ENCODE results near the gene UTS2R. TPM values are rescaled to one million over a fixed set of nuclear protein-coding genes. Genes with fewer than 3 reads are reported as not detected.

UTS2R gene
- total RNA-seq (2014; rRNA removed; shearing (Covaris generic)), result not detected in 2 replicates

DNA sequence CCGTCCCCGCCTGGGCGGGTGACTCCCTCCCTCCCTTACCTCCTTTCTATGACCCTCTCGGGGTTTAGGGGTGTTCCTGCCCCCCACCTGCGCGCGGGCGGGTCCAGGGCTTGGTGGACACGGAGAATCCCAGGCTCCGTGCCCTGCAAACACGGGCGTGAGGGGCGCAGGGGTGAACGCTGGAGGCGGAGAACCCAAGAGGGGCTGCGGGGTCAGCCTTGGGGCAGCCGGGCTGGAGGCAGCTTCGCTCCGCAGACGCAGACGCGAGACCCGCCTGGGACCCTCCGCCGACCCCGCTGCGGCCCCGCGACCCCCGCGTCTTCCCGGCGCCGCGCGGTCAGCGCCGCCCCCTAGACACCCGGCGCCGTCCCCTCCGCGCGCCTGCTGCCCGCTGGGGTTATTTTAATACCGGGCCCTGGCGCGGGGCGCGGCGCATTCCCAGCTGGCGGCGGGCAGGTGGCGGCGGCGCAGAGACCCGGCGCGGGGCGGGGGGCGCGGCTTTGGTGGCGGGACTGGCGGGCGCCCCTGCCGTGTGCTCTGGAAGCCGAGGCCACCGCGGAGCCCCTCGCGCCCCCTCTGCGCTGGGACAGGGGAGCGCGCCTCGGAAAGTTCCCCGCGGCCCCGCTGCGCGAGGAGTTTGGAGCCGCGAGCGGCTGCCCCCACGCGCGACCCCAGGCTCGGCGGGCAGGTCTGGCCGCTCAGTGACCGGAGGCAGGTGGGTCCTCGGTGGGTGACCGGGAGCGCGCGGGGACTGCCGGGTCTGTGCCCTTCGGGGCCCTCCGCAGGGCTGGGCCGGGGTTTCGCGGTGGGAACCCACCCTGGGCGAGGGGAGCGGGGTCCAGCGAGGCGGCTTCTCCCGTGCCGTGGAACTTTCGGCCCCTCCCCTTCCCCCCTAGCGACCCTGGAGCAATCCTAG, at the start of gene UTS2R:
Gene UTS2R (plus strand): TSS at position 433 of the 916 bp plus-strand sequence. CDS start 2,560 bp downstream, outside the sequence.

DNA sequence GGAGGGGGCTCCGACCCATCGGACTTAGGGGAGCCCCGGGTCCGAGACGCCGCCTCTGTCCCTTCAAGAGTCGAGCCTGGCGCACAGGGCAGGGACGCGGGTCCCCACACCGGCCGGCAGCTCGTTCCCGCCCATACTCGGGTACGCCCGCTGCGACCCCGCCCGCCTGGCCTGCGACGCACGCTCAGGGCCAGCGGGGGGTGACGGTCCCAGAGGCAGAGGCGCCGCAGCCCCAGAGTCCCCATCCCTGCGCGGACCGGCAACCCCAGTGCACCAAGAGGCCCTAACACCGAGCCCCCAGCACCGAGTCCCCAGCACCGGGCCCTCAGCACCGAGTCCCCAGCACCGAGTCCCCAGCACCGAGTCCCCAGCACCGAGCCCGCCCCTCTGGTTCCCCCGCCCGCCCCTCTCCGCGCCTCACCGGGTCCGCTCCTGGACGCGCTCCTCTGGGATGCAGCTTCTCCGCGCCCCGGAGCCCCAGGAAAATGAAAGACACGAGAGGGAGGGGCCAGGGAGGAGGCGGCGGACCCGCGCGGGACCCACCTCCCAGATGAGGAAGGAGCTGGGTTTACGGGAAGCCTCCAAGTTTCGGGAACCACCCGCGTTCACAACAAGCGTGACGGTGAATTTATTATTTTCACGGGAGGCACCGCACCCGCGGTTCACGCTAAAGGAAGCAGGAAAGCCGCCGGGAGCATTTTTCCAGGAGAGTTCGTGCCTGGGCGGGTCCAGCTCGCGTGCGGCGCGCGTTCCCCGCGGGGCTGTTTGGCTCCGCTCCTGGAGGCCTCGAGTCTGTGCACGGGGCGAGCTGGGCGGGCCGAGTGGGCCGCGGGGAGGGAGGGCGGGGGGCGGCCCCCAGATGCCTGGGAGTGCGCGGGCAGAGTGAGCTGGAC, 38.0 kb upstream of the UTS2R start, which contains the start of gene SECTM1:
Gene SECTM1 (minus strand): TSS at position 488 of the 893 bp plus-strand sequence. CDS start 6,526 bp downstream, outside the sequence.

DNA sequence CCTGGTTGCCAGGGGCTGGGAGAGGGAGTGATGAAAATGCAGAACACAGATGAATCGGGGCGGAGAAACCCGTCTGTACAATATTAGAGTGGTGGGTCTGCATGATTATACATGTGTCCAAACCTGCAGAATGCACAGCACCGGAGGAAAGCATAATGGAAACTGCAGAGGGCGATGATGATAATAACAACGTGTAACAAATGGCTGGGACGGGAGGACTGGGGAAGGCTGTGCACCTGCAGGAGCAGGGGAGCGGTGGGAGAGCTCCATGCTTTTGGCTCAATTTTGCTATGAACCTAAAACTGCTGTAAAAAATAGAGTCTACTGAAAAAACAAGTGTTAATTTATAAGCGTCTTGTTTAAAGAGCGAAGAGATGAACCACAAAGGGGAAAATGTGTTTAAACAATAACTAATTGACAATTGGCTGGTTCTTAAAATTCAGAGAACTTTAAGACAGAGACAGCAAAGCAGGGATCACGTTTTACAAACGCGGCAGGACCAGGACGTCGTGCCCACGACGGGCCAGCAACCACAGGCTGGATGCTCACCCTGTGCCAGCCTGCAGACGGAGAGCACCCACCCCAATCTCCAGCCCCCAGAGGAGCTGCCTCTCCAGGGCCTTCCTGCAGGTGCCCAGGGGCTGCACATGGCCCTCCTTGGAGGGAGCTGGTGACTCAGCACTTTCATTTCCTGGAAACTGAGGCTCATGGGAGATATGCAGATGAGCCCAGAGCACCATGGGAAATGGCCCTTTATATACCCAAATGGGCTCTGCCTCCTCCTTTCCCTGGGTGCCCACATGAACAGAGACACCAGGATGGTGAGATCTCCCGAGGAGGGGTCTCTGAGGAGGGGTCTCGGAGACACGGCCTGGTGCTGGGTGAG, 12.9 kb upstream of the UTS2R start, which contains the start of gene TEX19:
Gene TEX19 (plus strand): TSS at position 783 of the 886 bp plus-strand sequence. CDS start 2,904 bp downstream, outside the sequence.

DNA sequence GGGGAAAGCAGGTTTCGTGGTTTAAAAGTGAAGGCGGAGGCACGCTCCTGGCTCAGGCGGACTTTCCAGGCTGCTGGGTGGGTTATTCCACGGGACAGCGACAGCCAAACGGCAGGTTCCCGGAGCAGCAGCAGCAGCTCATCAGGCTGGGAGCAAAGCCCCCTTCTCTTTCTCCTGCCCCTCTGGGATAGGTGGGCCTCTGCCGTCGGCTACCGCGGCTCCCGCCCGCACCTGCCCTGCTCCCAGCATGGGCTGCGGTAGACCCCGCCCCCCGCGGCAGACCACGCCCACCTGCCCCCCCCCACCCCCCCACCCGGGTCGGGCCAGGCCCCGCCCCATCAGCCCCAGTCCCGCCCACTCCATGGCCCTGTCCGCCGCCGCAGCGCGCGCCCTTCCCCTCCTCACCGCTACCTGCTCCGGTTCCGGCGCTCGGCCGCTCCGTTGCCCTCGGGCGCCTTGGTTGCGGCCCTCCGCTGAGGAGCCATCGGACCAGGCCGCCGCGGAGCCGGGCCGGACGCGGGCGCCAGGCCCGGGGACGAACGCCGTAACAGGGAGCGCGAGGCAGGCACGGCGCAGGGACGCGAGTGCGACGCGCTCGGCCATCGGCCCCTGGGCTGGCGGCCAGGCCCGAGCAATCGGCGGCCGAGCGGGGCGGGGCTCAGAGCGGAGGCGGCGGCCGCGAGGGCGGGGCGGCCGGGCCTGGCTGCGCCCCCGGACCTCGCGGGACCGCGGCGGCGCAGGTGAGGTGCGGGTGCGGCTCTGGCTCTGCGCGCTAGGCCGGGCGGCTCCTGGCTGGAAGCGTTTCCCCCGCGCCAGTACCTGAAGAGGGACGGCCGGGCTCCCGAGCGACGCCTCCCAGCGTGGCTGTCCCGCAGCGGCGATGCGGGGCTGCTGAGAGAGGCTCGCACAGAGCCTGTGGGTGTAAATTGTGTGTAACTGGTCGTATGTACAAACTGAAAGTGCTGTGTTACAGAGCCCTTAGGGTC, 46.7 kb downstream of the UTS2R start, which contains the start of the genes HEXD and OGFOD3:
Gene HEXD (plus strand): TSS at position 347 of the 986 bp plus-strand sequence. CDS start 1,453 bp downstream, outside the sequence.
Gene OGFOD3 (minus strand): TSS at position 586 of the 986 bp plus-strand sequence. CDS start 101 bp downstream, at position 485.

Small RNA genes within 50 kb of the gene (small RNA-seq; reads per million reads assigned to genes)
- not detected for gene RF00019

Other genes with a start within 250 kb of the UTS2R start
- gene CCDC57, start 158.9 kb upstream of the UTS2R start, total RNA-seq (2014; rRNA removed; shearing (Covaris generic)), result 36.2 and 40.3 TPM in 2 replicates
- gene SLC16A3, start 142.7 kb upstream of the UTS2R start, total RNA-seq (2014; rRNA removed; shearing (Covaris generic)), result 18.8 and 20.1 TPM in 2 replicates
- gene CSNK1D, start 98.1 kb upstream of the UTS2R start, total RNA-seq (2014; rRNA removed; shearing (Covaris generic)), result 33.2 and 42.0 TPM in 2 replicates
- 0.11 TPM in 1 of 2 replicates, not detected in the other for gene CD7, start 54.2 kb upstream of the UTS2R start, total RNA-seq (2014; rRNA removed; shearing (Covaris generic))
- 15.3 and 22.8 TPM in 2 replicates for gene SECTM1, start 38.0 kb upstream of the UTS2R start, total RNA-seq (2014; rRNA removed; shearing (Covaris generic))
- gene TEX19, start 12.5 kb upstream of the UTS2R start, total RNA-seq (2014; rRNA removed; shearing (Covaris generic)), result 0.16 and 0.98 TPM in 2 replicates
- 10.5 and 10.8 TPM in 2 replicates for gene HEXD, start 46.6 kb downstream of the UTS2R start, total RNA-seq (2014; rRNA removed; shearing (Covaris generic))
- 37.9 and 43.6 TPM in 2 replicates for gene OGFOD3, start 46.8 kb downstream of the UTS2R start, total RNA-seq (2014; rRNA removed; shearing (Covaris generic))
- gene CYBC1, start 79.0 kb downstream of the UTS2R start, total RNA-seq (2014; rRNA removed; shearing (Covaris generic)), result 48.5 and 53.5 TPM in 2 replicates
- 24.1 and 26.1 TPM in 2 replicates for gene NARF, start 87.0 kb downstream of the UTS2R start, total RNA-seq (2014; rRNA removed; shearing (Covaris generic))
- gene FOXK2, start 148.0 kb downstream of the UTS2R start, total RNA-seq (2014; rRNA removed; shearing (Covaris generic)), result 32.6 and 34.9 TPM in 2 replicates